Stimulated activated CD8-positive, alpha-beta memory T cell treated with anti-CD3 and anti-CD28 coated beads, Interleukin-2, amount 100 ng/mL, for 48 hours (primary cell): ENCODE results near the gene TNKS1BP1.
"Not testable (repeated sequence)": the region's sequence is repeated elsewhere in the genome, so short reads cannot be mapped to it uniquely, and the experiment has no call there.

Source experiments
- DNase-seq, 2 donors: peaks; one replicate each; pipeline ENCODE4 v3.0.0-alpha.2; 2020; ENCODE audit warnings: low read depth in 2 of 2

TNKS1BP1 gene

DNA sequence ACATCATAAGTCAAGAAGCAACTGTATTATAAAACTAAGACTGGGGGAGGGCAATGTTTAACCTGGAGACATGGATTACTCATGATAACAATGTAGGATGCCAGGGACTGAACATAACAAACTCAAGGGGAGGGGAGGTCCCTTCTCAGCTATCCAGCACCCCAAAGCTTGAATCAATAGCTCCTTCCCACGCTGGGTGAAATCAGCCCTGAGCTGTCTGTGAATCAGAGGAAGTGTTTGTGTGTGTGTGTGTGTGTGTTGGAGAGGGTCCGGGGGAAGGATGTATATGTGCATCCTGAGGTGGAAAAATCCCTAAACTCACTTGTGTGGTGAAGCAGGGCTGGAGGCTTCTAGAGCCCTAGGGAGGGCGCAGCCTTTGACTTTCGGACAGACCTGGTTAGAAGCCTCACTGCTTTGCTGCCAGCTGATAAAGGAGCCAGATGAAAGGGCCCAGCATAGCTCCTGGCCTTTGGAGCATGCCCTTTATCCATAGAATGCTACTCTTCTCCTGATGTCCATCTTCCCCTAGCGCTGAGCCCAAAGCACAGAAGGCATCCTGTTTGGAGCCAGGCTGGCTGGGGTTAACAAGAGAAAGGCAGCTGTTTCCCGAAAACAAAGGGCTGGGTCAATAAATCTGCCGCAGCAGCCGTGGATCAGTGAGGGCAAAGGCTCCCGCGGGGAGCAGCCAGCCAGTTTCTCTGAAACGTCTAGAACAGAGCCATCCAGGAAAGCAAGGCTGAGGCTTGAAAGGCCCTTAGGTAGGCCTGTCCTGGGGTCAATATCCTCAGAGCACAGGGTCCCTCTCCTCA is 35.8 kb downstream of the TNKS1BP1 start:
- no peak for DNase-seq

DNA sequence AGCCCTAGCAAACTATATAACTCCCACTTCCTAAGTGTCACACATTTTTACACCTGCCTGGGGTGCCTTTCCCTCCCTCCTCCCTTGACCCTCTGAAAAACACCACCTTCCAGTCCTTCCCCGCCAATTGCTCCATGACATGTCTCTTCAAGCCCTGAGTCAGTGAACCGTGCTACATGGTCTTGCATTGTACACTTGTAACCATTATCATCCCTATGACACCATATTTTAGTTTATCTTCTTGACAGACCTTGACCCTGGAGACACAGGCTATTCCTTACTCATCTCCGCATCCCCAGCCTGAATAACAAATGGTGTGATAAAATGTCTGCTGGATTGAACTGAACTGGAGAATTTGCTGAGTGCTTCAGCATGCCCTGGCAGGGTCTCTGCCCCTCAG is 36.9 kb downstream of the TNKS1BP1 start:
- DNase-seq = no peak

- no peak for DNase-seq
These were observed 41.3 kb downstream of the TNKS1BP1 start for GRCh38 chr11:57283231-57283990.

DNA sequence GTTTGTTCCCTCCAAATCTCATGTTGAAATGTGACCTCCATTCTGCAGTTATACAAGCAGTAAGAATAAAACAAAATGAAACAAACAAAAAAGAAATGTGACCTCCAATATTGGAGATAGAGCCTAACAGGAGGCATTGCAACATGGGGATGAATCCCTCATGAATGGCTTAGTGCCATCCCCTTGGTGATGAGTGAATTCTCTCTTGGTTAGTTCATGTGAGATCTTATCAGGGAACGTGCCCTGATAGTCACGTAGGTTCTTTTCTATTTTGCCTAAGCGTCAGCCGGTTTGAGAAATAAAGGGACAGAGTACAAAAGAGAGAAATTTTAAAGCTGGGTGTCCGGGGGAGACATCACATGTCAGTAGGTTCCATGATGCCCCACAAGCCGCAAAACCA is 43.2 kb downstream of the TNKS1BP1 start:
- DNase-seq = not testable (repeated sequence)

- no peak for DNase-seq
These were observed 45.6 kb downstream of the TNKS1BP1 start for GRCh38 chr11:57279116-57279515.

DNA sequence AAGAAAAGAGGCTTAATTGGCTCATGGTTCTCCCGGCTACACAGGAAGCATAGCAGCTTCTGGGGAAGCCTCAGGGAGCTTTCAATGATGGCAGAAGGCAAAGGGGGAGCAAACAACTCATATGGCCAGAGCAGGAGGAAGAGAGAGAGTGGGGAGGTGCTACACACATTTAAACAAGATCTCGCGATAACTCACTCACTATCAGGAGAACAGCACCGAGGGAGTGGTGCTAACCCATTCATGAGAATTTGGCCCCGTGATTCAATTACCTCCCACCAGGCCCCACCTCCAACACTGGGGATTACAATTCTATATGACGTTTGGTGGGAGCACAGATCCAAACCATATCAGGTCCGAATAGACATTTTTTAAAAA is 46.0 kb downstream of the TNKS1BP1 start:
- DNase-seq = no peak

DNA sequence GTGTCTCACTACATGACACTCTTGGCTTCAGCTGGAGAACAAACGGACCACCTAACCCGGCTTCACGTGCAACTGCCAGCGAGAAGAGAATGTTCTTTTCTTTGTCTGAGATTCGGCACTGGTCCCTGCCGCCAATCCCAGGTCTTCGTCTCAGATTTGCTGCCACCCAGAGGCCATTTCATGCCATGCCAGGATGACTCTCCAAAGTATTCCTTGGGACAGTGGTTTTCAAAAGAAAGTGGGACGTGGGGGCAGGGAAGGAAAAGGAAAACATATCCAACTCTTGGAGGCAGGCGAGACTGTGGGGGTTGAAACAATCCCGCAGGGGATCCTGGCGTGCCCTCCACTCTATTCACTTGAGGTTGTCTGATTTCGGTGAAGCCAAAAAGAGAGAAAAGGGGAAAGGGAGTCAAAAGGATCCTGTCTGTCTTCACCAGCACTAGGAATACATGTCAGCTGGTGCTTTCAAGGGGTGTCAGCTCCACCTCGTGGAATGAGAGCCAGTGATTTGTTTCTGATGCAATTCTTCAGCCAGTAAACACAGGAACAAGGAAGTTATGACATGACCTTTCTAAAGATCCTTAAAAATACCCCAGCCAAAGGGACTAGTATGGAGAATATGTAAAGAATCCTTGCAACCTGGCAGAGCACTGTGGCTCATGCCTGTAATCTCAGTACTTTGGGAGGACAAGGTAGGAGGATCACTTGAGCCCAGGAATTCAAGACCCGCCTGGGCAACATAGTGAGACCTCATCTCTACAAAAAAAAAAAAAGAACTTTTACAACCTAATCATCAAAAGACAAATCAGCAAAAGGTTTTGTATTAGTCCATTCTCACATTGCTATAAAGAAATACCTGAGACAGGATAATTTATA is 46.7 kb downstream of the TNKS1BP1 start:
- peak; percentile 4 to 29 for DNase-seq

- DNase-seq = no peak
These were observed 47.6 kb downstream of the TNKS1BP1 start for GRCh38 chr11:57276971-57277675.

GRCh38 chr11:57276169-57276970 is 48.4 kb downstream of the TNKS1BP1 start:
- DNase-seq = no peak

DNA sequence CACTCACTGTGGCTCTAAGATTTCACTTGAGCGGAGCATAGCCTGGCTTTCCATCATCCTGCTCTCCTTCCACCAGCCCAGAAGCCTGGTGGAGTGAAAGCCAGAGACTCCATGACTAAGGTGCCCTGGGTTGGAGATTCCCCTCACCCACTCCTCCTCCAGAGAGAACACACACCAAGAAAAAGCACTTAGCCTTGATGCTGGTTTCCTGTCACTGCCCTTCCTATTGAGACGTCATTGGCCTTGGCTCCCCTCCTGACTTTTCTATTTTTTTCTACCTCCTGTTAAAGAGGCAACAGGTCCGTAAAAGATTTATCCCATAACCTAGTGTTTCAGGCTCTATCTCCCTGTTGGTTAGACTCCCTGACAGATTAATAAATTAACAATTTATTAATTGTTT is 49.2 kb downstream of the TNKS1BP1 start:
- no peak for DNase-seq

DNA sequence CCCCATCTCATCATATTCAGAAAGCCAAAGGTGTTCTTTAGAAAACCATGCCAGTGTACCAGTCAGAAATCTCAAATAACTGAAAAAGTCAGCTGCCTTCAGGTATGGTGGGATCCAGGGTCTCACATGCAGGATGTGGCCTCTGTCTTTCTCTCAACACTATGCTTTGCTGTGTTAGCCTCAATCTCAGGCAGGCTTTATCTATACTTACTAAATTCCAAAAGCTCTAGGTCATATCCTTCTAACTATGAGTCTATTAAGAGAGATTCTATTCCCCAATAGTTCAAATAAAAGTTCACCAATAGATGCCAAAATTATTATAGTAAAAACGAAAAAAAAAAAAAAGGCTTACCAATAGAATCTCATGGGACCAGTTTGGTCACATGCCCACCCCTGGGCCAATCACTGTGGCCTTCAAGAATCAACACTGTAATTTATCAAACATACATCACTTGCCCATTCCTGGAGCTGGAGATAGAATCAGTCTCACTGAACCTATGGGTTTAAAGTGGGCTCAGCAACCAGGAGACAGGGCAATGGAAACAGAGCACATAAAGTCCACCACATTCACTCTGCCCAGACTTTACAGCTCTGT is 49.8 kb downstream of the TNKS1BP1 start:
- no peak for DNase-seq

DNA sequence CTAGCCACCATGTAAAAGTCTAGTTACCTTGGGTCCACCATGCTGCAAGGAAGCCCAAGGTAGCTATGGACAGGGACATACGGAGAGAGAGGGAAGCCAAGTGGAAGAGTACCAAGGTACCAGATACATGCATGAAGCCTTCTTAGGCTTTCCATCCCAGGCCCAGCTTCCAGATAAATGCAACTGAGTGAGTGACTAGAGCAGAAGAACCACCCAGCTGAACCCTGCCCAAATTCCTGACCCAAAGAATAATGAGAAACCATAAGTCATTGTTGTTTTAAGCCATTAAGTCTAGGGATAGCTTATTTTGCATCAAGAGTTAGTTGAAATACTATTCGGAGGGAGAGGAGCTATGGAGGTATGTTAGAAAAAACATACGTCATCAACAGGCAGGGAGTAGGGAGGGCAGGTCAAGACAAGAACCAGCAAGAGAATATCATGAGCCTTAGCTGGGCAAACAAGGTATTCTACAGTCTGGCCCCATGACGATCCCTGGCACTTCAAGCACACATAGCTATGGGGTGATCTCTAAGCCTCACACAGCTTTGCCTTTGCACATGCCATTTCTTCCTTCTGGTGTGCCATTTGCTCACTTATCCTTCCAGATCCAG is 51.2 kb downstream of the TNKS1BP1 start:
- no peak for DNase-seq

DNA sequence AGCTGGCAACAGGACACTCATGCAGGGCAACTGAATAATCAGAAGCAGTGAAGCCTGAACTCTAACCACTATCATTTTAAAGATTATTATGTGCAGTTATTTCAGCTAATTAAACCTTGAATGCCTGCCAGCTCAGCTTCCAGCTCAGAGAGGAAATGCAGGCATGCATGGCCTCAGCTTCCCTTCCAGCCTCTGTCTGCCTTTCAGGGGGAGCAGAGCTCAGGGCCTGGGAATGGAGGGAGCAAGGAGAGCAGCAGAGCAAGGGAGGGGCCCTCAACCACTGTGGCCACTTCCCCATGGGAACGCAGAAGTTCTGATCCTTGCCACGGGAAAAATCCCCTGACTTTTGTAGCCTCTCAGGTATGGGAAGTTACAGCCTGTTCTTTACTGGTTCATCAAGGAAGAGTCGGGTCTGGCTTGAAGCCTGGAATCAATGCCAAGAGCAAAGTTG is 55.2 kb downstream of the TNKS1BP1 start:
- DNase-seq = no peak

GRCh38 chr11:57266157-57266556 is 58.6 kb downstream of the TNKS1BP1 start:
- no peak for DNase-seq

GRCh38 chr11:57263351-57263750 is 61.4 kb downstream of the TNKS1BP1 start:
- DNase-seq = no peak

DNA sequence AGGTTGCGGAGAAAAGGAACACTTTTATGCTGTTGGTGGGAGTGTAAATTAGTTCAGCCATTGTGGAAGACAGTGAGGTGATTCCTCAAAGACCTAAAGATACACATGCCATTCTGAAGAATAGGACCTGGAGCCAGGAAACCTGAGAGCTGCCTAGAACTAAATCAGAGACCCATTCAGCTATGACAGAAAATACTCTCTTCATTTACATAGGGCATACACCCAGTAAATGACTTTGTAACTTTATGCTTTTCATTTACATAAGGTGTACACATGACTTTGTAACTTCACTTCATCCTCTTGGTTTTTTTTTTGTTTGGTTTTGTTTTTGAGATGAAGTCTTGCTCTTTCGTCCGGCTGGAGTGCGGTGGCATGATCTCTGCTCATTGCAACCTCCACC is 62.6 kb downstream of the TNKS1BP1 start:
- DNase-seq = no peak

GRCh38 chr11:57260937-57261783 is 63.6 kb downstream of the TNKS1BP1 start:
- DNase-seq = no peak

GRCh38 chr11:57256119-57256518 is 68.6 kb downstream of the TNKS1BP1 start:
- DNase-seq = no peak

GRCh38 chr11:57255618-57256017 is 69.1 kb downstream of the TNKS1BP1 start:
- DNase-seq = no peak
